GM19455 (cell line): ENCODE data around the gene SLC8A3.

Experiments used
- ATAC-seq: cut with Tn5 transposase; IDR thresholded peaks from one replicate; pipeline ENCODE4 v1.9.1; 2021; ENCODE audit not compliant: unreplicated experiment

The SLC8A3 gene

DNA sequence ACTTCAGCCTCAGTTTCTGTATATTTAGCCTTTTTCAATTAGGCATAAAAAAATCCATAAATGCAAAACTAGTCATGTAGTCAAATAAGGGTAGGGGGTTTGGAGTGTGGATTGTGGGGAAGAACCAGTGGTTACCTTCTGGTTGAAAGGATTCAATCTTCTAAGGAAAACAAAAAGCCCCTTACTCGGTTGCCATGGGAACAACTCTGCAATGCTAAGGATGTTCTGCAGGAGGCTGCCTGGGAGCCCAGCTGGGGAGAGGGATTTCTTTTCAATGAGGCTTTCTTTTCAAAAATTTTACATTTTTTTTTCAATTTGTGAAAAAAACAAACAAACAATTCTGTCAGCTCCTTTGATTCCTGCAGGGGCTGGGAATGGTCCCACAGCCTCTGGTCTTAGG lies 67.2 kb downstream of the SLC8A3 start:
- ATAC-seq: no peak

DNA sequence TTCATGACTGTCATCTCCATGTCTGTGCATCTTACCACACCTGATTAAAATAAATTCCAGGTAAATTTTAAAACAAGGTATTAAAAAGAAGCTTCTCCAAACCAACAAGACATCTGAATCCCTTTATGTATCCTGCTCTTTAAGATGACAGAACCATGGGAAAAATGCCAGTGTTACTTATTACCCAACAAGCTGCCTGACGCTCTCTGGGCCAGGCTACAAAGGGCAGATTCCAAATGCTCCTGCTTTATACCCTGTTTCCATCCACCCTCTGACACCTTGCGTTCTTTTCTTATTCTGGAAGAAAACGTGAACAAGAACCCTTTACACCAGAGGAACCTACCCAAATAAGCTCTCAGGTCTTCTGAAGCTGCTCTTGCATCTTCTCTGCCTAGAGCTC lies 70.7 kb downstream of the SLC8A3 start:
- no peak for ATAC-seq

DNA sequence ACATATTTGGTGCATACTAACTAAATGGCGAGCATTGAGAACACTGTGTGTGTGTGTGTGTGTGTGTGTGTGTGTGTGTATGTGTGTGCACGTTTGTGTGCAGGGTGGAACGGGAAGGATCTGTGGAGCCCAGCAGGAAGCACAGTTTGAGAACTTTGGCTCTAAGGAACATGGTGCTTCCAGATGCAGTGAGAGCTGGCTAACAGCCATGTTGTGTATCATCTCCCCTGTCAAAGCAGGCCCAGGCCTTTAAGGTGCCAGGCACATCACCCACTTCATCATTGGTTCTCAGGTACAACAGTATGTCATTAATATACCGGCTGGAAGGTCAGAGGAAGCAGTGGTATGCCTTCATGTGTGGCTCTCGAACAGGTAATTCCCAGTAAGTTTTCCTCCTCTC lies 72.5 kb downstream of the SLC8A3 start:
- no peak for ATAC-seq

DNA sequence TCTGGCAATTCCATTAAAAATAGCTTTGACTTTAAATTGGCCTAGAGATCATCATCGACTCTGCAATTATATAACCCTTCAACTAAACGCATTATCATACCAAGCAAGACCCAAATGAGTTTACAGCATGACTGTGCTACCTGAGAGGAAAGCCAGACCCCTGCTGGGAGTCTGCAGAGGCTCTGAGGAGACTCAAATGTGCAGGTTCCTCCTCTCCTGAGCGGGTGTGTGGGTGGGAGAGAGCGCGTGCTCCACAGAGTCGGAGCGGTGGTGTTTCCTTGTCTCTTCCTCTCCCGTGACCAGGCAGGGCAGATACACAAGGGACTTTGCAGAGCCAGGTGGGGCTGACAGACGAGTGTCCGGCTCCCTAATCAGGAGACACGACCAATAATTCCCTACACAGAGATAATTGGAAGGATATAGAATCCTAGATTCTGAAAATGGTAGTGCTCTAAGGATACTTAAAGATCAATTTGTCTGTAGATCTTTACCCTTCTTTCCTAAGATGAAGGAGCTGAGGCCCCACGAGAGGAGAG lies 74.1 kb downstream of the SLC8A3 start:
- no peak for ATAC-seq

DNA sequence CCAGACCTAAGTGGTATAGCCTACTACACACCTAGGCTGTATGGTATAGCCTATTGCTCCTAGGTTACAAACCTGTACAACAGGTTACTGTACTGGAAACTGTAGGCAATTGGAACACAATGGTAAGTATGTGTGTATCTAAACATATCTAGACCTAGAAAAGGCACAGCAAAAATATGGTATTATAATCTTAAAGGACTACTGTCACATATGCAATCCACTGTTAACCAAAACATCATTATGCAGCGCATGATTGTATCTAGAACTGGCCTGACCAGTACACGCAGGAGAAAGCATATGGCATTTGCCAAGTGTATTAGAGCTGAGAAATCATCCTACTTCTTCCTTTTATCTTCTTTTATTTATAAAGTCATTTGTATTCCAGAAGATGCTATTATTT lies 75.5 kb downstream of the SLC8A3 start:
- ATAC-seq: no peak

DNA sequence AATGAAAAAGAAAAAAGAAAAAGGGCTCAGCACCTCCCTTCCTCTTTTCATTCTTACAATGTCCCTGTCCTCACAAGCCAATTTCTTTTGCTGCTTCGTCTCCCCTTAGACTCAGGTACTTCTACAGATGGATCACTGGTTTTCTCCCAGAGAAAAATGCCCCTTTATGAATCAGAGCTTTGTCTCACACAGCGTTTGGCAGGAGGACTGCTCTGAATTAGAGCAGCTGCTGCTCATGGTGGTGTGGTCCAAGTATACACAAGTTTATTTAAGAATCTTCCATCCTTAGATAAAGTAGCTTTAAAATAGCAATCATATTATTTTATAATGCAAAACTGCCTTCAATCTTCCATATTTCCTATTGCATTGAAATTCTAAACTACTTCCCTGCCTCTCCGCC lies 80.3 kb downstream of the SLC8A3 start:
- no peak for ATAC-seq

DNA sequence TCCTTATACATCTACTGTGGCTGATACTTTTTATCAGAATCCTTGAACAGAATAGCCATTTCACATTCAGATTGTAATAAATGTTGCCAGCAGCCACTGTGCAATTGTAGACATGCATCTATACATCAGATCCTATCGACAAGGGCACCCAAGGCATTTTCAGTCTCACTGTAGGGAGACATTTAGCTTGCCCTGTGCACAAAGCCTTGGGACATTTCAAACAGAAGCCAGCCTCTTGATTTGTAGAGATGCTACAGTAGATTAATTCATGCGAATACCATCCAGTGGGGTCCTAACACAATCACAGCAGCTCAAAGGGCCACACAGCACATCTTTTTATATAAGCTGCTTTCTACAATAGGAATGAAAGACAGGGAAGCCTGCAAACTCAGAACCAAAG lies 81.4 kb downstream of the SLC8A3 start:
- ATAC-seq: no peak

DNA sequence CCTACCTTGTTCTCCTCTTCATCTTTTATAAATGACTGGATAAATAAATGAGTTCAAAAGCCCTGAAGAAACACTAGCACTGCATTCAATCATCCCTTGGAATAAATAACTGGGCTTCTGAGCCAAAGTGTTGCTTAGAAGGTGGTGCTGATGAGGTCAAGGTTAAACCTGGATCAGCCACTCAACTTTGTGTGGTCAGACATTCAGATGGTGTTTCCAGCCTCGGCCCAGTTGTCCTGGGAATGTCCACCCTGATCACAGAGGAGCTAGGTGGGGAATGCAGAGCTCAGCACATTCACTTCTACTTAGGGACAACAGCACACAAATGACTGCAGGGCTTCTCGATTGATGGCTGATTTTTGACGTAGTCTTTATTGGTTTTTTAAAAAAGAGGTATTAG lies 88.7 kb downstream of the SLC8A3 start:
- no peak for ATAC-seq

DNA sequence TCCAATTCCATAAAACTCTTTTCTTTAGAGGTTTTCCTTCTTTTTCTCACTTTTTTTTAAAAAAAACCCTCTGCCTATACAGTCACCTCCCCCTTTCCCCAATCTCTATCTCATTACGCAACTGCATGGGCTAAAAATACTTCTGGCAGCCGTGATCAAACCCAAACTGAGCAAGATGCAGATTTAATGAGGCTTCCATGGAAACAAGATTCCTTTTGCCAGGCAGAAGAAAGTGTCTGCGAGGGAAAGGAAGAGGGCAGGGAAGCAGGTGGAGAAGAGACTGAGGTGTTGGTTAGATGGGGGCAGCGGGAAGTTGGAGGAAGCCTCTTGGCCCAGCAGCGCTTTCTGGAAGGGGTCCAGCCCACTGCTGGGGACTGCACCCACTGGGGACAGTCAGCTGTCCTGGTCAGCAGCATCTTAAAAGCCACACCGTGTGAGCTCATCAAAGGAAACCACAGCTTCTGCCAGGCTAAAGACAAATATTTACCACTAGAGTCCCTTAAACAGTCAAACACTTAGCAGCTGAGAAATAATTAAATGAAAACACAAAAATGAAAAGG lies 90.4 kb downstream of the SLC8A3 start:
- ATAC-seq: no peak

DNA sequence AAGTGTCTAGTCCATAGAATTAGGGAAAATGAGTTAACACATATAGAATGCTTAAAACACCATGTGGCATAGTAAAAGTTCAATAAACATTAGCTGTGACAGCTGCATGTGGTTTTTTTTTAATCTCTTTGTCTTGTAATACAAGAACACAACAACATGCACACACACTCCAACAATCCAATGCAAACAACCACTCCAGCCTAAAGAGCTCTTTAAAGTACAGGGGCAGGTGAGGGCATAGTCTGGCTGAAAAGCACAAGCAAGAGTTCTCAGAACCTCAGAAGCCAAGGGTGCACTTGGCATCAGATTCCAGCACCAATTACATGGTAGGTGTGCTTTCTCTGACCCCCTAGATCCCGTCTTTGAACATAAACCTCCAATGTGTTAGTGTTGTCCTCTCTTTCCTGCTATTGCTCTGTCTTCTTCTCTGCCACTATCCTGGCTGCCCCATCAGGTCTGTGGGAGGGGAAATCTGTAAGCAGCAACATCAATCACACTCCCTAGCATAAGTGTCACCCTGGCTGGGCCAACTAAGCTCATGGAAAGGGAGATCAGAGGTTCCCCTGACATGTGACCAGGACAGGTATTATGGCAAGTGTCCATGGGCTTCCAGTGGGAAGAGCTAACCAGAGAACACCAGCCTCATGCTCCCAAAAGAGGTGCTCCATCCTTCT lies 91.0 kb downstream of the SLC8A3 start:
- no peak for ATAC-seq

DNA sequence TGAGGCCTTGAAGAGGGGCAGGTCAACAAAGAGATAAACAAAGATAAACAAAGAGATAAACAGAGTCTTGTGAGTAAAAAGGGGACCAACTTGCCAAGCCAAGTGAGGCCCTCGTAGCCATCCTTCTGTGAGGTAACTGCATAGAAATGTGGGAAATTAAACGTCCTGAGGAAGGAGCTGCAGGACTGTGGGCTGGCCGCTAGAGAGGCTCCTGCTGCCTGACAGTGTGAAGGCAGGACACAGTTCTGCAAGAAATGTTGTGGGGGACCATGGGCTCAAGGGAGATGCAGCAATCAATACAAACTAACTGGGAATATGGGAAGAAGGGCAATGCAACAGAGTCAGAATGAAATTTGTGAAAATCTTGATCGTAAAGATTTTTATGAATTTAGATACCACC lies 91.9 kb downstream of the SLC8A3 start:
- no peak for ATAC-seq

DNA sequence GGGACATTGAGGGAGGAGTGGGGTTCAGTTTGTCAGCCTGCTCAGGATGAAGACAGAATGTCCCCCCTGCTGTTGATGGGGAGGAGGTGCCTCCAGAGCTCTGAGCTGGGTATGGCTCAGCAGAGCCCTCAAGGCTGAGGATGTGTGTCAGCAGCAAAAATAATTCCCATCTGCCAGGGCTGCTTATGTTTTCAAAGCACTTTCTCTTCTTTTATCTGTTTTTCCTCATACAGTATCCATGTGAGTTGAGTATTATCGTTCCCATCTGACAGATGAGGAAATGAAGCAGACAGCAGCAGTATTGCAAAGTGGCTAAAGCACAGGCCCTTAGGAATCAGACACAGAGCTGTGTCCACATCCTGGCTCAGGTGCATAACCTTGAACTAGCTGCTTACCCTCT lies 94.1 kb downstream of the SLC8A3 start:
- no peak for ATAC-seq

DNA sequence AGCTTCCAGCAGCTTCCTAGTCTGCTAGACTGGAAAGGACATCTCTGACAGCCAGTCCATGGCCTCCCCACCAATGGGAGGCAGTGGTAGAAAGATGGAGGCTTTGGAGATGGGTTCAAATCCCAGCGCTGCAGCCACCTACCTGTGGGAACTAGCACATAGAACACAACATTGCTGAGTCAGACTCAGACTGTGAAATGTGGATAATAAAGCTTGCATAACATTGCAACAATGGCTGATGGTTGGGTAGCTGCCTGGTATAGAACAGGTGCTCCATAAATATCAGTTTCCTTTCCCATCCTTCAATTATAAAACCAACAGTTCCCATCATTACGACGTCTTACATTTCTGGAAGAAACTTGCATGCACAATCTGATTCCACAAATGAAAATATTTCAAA lies 94.6 kb downstream of the SLC8A3 start:
- ATAC-seq: no peak

DNA sequence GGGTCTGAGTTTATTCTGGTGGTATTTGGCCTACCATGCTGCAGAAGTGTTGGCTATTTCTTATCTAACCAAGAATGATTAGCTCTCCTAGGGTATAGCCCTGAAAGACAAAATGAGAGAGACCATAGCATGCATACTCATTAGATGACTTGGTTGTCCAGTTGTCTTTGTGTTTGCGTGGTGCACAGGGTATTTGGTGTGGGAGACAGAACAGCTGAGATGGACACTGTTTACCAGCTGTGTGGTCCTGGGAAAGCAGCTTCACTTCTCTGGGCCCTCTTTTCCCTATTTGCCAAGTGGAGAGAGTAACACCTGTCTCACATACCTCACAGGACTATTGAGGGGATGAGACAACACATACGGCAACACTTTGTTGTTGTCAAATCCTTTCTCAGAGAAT lies 95.6 kb downstream of the SLC8A3 start:
- no peak for ATAC-seq

DNA sequence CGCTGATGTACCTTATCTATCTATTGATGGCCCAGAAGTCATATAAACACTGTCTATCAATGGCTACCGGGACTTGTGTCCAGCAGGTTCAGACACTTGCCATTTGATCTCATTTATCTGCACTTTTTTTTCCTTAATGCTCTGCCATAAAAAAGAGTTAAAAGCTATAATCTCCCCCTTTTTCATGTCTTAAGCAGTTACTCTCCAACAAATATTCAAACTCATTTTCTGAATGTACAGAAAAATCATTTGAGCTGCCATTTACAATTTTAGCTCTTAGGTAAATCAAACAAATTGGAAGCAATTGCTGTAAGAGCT lies 101.4 kb downstream of the SLC8A3 start:
- no peak for ATAC-seq

DNA sequence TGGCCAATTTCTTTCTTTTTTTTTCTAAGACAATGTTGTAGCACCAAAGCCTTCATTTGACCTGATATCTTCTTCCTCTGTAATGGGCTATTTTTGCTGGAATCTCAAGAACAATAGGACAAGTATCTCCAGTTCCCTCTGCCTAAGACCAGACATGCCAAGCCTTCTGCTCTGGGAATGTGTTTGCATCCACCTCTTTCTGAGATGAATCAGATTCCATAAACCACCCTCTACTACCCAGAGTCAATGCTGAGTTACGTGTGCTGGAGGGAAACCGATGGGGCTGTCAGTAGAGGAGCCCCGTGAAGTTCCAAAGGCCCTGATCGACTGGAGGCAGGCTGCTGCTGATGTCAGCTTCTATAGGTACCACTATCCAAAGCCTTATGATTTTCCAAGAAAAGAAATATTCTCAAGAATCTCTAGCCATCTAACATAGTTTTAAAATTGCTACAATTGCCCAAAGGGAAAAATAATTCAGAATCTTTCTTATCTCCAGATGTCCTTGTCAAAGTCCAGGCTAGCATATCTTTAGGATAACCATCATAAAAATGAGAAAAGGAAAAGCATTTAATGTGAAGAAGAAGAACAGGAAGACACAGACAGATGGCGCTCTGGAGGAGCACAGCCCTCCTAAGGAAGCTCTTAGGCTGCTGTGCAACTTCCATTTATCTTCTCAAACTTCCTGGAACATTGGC lies 101.9 kb downstream of the SLC8A3 start:
- ATAC-seq: no peak

DNA sequence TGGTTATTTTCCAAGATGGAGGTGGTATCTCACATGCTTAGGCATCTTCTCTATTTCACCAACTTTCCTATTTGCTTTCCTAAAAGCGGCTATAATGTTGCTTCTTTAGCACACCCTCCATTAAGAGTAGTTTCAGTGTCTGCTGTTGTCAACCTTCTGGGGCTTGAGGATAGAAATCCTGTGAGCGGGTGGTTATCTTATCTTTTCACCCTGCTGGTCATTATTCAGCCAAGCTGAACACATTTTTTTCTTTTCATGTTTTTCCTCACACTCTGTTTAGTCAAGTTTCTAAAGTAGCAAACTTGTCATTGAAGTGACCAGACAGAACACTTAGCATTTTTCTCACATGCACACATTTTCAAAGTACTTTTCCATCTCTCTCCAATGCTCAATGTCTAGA lies 104.5 kb downstream of the SLC8A3 start:
- no peak for ATAC-seq

DNA sequence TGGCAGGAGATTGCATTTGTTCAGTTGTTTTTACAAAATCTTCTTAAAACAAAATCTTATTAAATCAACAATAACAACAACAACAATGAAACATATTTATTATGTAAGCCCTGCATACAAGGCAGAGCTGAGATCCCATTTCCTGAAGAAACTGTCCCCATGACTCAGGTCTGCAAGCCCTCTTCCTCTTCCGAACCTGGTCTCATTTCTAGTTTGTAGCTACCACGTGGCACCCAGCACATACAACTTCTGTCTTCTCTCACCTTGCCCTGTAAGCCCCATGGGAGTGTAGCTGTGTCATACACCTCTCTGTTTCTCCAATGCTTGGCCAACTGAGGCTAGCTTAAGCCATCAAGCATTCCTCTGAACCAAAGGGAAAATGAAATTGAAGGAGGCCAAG lies 106.4 kb downstream of the SLC8A3 start:
- no peak for ATAC-seq

DNA sequence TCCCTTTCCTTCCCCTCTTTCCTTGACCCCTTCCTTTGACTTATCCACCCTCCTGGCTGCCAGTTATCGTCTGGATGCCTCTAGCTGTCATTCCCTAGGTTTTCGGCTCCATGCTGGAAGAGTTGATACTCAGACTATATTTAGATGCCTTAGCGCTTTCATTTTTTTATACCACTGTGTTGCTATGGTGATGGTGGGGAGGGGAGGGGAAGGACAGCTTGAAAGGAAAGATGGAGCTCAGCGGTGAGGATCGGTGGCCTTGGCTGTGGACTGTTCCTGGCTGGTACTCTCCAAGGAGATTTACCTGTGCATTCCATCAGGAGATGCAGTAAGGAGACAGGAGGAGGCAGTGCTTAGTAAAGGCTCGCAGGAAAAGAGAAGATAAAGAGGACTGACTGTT lies 108.7 kb downstream of the SLC8A3 start:
- ATAC-seq: no peak

DNA sequence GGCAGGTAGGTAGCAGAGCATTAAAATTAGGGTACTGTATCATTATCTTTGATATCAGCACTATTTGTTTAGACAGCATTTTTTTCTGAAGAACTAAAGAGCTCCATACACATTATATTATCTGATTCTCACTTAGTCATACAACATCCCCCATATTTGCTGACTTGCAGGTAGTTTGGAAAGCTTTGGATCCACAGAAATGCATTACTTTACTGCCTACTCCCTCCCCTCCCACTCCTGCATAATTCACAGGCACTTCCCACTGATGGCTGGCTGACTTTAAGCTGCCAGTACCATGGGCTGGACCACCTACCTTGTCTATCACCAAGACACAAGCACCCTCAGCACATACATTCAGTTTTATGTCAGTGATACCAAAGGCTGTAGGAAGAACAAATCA lies 110.4 kb downstream of the SLC8A3 start:
- ATAC-seq: no peak

DNA sequence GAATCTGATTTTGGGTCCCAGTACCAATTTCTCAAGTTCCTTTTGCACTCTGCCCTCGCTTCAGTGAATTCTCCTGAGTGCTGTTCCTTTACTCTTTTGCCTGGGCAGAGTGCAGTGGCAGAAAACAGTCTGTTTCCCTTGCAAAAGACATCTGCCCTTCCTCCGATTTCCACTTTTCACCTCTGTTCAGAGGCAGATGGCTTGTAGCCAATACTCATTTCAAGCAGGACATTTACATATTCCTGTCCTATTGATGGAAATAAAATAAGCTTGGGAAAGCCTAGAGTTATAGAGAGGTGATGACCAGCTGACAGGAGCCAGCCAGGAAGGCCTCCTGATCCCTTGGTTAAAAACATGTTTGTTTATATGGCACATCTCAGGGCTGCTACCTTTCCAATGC lies 111.0 kb downstream of the SLC8A3 start:
- ATAC-seq: no peak

DNA sequence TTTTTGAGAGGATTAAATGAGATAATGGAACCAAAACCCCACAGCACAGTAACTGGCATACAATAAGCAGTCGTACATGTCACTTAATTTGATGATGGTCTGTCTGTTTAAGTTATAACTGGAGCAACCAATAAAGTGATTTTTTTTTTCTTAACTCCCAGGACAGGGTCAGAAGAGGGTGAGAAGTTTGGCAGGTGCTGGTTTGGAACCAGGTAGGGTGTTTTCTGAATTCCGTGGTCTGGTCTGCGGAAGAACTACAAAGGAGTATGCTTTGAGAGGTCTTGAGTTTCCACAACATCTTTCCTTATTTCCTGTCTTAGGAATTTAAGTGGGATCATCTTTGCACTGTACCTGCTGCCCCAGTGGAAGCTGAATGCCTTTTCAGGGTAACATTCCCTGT lies 111.7 kb downstream of the SLC8A3 start:
- no peak for ATAC-seq
